ENCODE results near the gene ACTR1A.

DNA sequence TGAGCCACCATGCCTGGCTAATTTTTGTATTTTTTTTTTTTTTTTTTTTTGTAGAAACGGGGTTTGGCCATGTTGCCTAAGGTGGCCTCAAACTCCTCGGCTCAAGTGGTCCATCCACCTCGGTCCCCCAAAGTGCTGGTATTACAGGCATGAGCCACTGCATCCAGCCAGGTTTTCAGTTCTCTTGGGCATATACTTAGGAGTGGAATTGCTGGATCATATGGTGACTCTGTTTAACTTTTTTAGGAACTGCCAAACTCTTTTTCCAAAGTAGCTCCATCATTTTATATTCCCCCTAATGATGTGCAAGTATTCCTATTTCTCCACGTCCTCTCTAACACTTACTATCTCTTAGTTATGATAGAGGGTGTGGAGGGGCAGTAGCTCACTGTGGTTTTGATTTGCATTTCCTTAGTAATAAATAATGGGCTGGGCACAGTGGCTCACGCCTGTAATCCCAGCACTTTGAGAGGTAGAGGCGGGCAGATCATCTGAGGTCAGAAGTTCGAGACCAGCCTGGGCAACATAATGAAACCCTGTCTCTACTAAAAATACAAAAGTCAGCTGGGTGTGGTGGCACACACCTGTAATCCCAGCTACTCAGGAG is 42.9 kb upstream of the ACTR1A start:
- TF ChIP-seq CTCF (optimal IDR thresholded peaks at IDR 0.05 in 1 of 3, IDR thresholded peaks at IDR 0.05 in 1 of 3, conservative IDR thresholded peaks at IDR 0.05 in 1 of 3; ENCODE audit: extremely low read depth in 1 of 3, insufficient read depth in 2 of 3, low read length in 3 of 3), result no peak
- no peak for TF ChIP-seq EZH2 (IDR thresholded peaks at IDR 0.05; ENCODE audit: low read length)

All from keratinocyte (primary cell).